Thyroid gland (tissue), 4 donors: ENCODE measurements around the gene FER.

Source experiments
- CTCF ChIP-seq, 6 experiments: fragments of 200-600 bp in 3 of 6; fragments of 450-650 bp in 3 of 6; sonication (generic) in 3 of 6; IDR thresholded peaks; one replicate each; pipeline ENCODE4 v1.5.1; 2016 to 2019; ENCODE audit warnings: antibody characterized with exemption in 6 of 6, mild to moderate bottlenecking in 2 of 6, inconsistent platforms in 1 of 6, moderate library complexity in 1 of 6
- POLR2A ChIP-seq, 2 donors: fragments of 450-650 bp; IDR thresholded peaks; one replicate each; pipeline ENCODE4 v1.6.1; 2017; ENCODE audit warnings: antibody characterized with exemption in 2 of 2, mild to moderate bottlenecking in 2 of 2, moderate library complexity in 1 of 2

- TF ChIP-seq CTCF (IDR thresholded peaks at IDR 0.05): peak in 2 of 6 experiments; percentile 14 to 36
- TF ChIP-seq POLR2A (IDR thresholded peaks at IDR 0.05): peak; percentile 97 to 100
Observed at GRCh38 chr5:108748401-108749127, 867 bp downstream of the FER start.
